ENCODE measurements around the gene NUP210.
"Not testable (repeated sequence)": the region's sequence is repeated elsewhere in the genome, so short reads cannot be mapped to it uniquely, and the experiment has no call there.

Gene NUP210

DNA sequence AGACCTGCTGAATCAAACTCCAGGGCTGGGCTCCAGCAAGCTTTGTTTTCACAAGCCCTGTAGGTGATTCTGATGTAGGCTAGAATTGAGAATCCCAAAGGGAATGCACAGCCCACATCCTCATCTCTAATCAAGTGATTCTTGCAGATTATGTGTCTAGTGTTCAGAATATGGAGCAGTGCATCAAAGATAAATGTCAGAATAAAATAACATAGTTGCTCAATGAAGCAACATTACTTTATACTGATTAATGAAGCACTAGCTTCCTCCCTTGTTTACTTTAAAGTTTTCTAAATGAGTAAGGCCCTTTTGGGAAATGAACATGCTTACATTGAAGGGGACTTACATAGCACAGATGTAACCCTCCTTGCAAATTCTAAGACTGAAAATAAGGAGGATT lies 39.2 kb downstream of the NUP210 start:
- no peak overlapping the region for H3K4me3 ChIP-seq (ENCODE audit: low read length, poor library complexity, severe bottlenecking)
- peaks cover 93% of the 10 kb centered on the region; the same call in 1 of the 2 replicates for H3K36me3 ChIP-seq (ENCODE audit: insufficient read depth, low read length)
- no peak overlapping the region for H3K4me2 ChIP-seq (ENCODE audit: low read depth, low read length, poor library complexity, severe bottlenecking)
- no peak overlapping the region for H3K9ac ChIP-seq (ENCODE audit: low read depth, low read length, poor library complexity, severe bottlenecking)
- H3K79me2 ChIP-seq (ENCODE audit: insufficient read depth, low read length) = no peaks in the 10 kb centered on the region
- H3F3A ChIP-seq (ENCODE audit: low read depth) = no peaks in the 10 kb centered on the region
- H3K9me3 ChIP-seq (ENCODE audit: insufficient read depth, low read depth, low read length) = no peaks in the 10 kb centered on the region
- no peaks in the 10 kb centered on the region for H3K9me2 ChIP-seq (replicated peaks; ENCODE audit: low read depth, low read length)
- H4K20me1 ChIP-seq (ENCODE audit: insufficient read depth, low read length, poor library complexity, severe bottlenecking) = no peaks in the 10 kb centered on the region
- no peaks in the 10 kb centered on the region for H3K4me1 ChIP-seq (ENCODE audit: insufficient read depth, low read length, poor library complexity, severe bottlenecking)
- TF ChIP-seq, protein P1, sequence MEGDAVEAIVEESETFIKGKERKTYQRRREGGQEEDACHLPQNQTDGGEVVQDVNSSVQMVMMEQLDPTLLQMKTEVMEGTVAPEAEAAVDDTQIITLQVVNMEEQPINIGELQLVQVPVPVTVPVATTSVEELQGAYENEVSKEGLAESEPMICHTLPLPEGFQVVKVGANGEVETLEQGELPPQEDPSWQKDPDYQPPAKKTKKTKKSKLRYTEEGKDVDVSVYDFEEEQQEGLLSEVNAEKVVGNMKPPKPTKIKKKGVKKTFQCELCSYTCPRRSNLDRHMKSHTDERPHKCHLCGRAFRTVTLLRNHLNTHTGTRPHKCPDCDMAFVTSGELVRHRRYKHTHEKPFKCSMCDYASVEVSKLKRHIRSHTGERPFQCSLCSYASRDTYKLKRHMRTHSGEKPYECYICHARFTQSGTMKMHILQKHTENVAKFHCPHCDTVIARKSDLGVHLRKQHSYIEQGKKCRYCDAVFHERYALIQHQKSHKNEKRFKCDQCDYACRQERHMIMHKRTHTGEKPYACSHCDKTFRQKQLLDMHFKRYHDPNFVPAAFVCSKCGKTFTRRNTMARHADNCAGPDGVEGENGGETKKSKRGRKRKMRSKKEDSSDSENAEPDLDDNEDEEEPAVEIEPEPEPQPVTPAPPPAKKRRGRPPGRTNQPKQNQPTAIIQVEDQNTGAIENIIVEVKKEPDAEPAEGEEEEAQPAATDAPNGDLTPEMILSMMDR (conservative IDR thresholded peaks at IDR 0.05; ENCODE audit: low read length) = no peak
- no peak for TF ChIP-seq EZH2phosphoT487 (IDR thresholded peaks at IDR 0.05; ENCODE audit: borderline replicate concordance)
- H3K27me3 ChIP-seq (ENCODE audit: insufficient read depth, low read length, poor library complexity, severe bottlenecking) = no peaks in the 10 kb centered on the region
- H2AFZ ChIP-seq (ENCODE audit: low read length) = no peak overlapping the region

DNA sequence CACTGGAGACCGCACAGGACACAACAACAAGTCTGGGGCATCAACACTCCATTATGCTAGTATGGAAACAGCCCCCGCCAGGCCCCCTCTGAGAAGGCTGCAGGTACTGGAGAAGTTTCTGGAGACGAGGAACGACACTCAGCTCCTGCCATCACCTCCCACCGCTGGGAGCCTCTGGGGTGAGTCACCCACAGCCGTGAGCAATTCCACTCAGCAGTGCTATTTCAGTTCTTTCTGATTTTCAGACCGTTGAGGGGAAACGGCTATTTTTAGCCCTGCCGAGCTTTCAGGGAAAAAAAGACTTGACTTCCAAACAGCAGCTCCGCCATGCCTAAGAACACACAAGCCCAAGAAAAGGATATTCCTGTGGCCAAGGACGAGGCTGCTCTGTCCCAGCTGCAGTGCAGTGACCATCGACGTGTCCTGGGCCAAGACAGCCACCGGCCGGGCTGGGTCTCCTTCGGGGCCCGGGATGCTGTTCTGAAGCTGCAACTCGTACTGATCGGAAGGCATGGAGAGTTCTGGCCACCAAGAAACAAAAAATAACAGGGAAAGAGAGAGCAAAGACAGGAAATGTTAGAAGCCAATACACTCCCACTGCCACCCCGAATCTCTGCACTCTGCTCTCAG lies 40.8 kb downstream of the NUP210 start:
- H3K4me2 ChIP-seq (ENCODE audit: low read depth, low read length, poor library complexity, severe bottlenecking) = no peak overlapping the region

DNA sequence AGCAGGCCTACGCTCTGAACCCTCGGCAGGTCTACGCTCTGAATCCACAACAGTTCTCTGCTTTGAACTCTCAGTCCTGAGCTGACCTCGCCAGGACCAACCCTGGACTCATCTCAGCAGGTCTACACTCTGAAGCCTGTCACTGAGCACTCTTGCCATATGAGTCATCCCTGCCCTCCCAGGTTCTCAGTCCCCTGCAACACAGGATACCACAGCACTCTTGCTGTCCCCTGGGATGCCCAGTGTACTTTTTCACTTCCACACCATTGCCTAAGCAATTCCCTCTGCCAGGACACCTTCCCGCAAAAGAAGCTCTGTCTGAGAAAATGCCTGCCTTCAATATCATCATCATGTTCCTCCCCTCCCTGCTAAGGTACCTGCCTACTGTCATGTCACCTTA lies 42.0 kb downstream of the NUP210 start:
- H2AFZ ChIP-seq (ENCODE audit: low read length) = no peak overlapping the region
- H3K4me3 ChIP-seq (ENCODE audit: low read length, poor library complexity, severe bottlenecking) = no peak overlapping the region
- TF ChIP-seq, protein P1 (conservative IDR thresholded peaks at IDR 0.05; ENCODE audit: low read length) = no peak
- TF ChIP-seq EZH2phosphoT487 (IDR thresholded peaks at IDR 0.05; ENCODE audit: borderline replicate concordance) = no peak
- peaks cover 94% of the 10 kb centered on the region; the same call in 1 of the 2 replicates for H3K36me3 ChIP-seq (ENCODE audit: insufficient read depth, low read length)
- no peaks in the 10 kb centered on the region for H3K9me3 ChIP-seq (ENCODE audit: insufficient read depth, low read depth, low read length)
- no peaks in the 10 kb centered on the region for H3K9me2 ChIP-seq (replicated peaks; ENCODE audit: low read depth, low read length)
- H3F3A ChIP-seq (ENCODE audit: low read depth) = no peaks in the 10 kb centered on the region
- H4K20me1 ChIP-seq (ENCODE audit: insufficient read depth, low read length, poor library complexity, severe bottlenecking) = no peaks in the 10 kb centered on the region
- H3K79me2 ChIP-seq (ENCODE audit: insufficient read depth, low read length) = no peaks in the 10 kb centered on the region
- H3K4me1 ChIP-seq (ENCODE audit: insufficient read depth, low read length, poor library complexity, severe bottlenecking) = no peaks in the 10 kb centered on the region
- H3K27me3 ChIP-seq (ENCODE audit: insufficient read depth, low read length, poor library complexity, severe bottlenecking) = no peaks in the 10 kb centered on the region
- H3K9ac ChIP-seq (ENCODE audit: low read depth, low read length, poor library complexity, severe bottlenecking) = no peak overlapping the region
- H3K4me2 ChIP-seq (ENCODE audit: low read depth, low read length, poor library complexity, severe bottlenecking) = no peak overlapping the region

More for the DNA sequence above, 40.8 kb downstream of the NUP210 start:
- Histone ChIP-seq H3K36me3 (ENCODE audit: insufficient read depth, low read length) (peaks cover 92% of the 10 kb centered on the region; the same call in 1 of the 2 replicates), H3K9me3 (ENCODE audit: insufficient read depth, low read depth, low read length) (no peaks in the 10 kb centered on the region), H3F3A (ENCODE audit: low read depth) (no peaks in the 10 kb centered on the region), H4K20me1 (ENCODE audit: insufficient read depth, low read length, poor library complexity, severe bottlenecking) (no peaks in the 10 kb centered on the region), H3K9me2 (replicated peaks; ENCODE audit: low read depth, low read length) (no peaks in the 10 kb centered on the region), H3K79me2 (ENCODE audit: insufficient read depth, low read length) (no peaks in the 10 kb centered on the region), H3K27me3 (ENCODE audit: insufficient read depth, low read length, poor library complexity, severe bottlenecking) (no peaks in the 10 kb centered on the region), H3K4me3 (ENCODE audit: low read length, poor library complexity, severe bottlenecking) (no peak overlapping the region), H3K9ac (ENCODE audit: low read depth, low read length, poor library complexity, severe bottlenecking) (no peak overlapping the region), H3K4me1 (ENCODE audit: insufficient read depth, low read length, poor library complexity, severe bottlenecking) (no peaks in the 10 kb centered on the region), H2AFZ (ENCODE audit: low read length) (no peak overlapping the region)
- no peak for TF ChIP-seq EZH2phosphoT487 (IDR thresholded peaks at IDR 0.05; ENCODE audit: borderline replicate concordance)
- TF ChIP-seq, protein P1 (conservative IDR thresholded peaks at IDR 0.05; ENCODE audit: low read length) = no peak

DNA sequence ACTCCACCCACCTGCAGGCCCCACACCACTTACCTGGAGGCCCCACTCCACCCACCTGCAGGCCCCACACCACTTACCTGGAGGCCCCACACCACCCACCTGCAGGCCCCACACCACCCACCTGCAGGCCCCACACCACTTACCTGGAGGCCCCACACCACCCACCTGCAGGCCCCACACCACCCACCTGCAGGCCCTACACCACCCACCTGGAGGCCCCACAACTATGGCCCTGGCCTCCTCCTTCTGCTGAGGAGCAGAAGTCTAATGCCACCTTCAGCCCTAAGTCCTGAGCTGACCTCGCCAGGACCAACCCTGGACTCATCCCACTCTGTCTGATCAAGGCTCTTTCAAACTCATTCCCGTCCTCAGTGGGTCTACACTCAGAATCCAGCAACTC lies 42.4 kb downstream of the NUP210 start:
- not testable (repeated sequence) for H3K4me3 ChIP-seq (ENCODE audit: low read length, poor library complexity, severe bottlenecking); H3F3A ChIP-seq (ENCODE audit: low read depth); H3K4me1 ChIP-seq (ENCODE audit: insufficient read depth, low read length, poor library complexity, severe bottlenecking); H3K27me3 ChIP-seq (ENCODE audit: insufficient read depth, low read length, poor library complexity, severe bottlenecking); H3K9me3 ChIP-seq (ENCODE audit: insufficient read depth, low read depth, low read length); H3K4me2 ChIP-seq (ENCODE audit: low read depth, low read length, poor library complexity, severe bottlenecking); H3K79me2 ChIP-seq (ENCODE audit: insufficient read depth, low read length); H3K9ac ChIP-seq (ENCODE audit: low read depth, low read length, poor library complexity, severe bottlenecking); H2AFZ ChIP-seq (ENCODE audit: low read length); H3K9me2 ChIP-seq (replicated peaks; ENCODE audit: low read depth, low read length); H4K20me1 ChIP-seq (ENCODE audit: insufficient read depth, low read length, poor library complexity, severe bottlenecking)
- peaks cover 94% of the 10 kb centered on the region; the same call in 1 of the 2 replicates for H3K36me3 ChIP-seq (ENCODE audit: insufficient read depth, low read length)
